Upper lobe of left lung (tissue), 4 donors: ENCODE data around the gene NUMA1.

Experiments used
- CTCF ChIP-seq, 6 experiments: fragments of 450-650 bp in 4 of 6; fragments of 200-600 bp in 2 of 6; sonication (generic) in 2 of 6; IDR thresholded peaks; one replicate each; pipeline ENCODE4 v1.5.1; 2016 to 2019; ENCODE audit warnings: antibody characterized with exemption in 6 of 6
- EP300 ChIP-seq, 4 donors: sonication (generic); formaldehyde crosslinking; IDR thresholded peaks; one replicate each; pipeline ENCODE4 v1.5.1; 2017; ENCODE audit warnings: antibody characterized with exemption in 4 of 4, control low read depth in 2 of 4
- POLR2A ChIP-seq, 4 donors: fragments of 450-650 bp; IDR thresholded peaks; one replicate each; pipeline ENCODE4 v1.5.1; 2016 to 2017; ENCODE audit warnings: antibody characterized with exemption in 4 of 4, mild to moderate bottlenecking in 2 of 4
- POLR2AphosphoS5 ChIP-seq, 2 donors: sonication (generic); formaldehyde crosslinking; IDR thresholded peaks; one replicate each; pipeline ENCODE4 v1.5.1; 2017; ENCODE audit warnings: antibody characterized with exemption in 2 of 2

DNA sequence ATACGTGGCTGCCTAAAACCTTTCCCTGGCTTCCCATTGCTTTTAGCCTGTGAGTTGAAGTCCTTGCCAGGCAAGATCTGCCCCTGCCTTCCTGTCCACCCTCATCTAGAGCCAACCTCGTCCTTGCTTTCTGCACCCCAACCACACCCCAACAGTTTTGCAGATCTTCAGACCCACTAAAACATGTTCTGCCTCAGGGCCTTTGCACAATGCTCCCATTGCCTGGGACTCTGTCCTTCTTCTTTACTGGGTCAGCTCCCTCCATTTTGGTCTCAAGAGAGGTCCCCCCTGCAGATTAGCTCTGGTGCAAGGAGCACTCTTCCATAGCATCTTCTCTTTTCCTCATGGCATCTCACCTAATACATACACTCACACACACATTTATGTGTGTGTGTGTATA is 40.6 kb upstream of the NUMA1 start:
- TF ChIP-seq POLR2A (IDR thresholded peaks at IDR 0.05): no peak
- TF ChIP-seq POLR2AphosphoS5 (IDR thresholded peaks at IDR 0.05): no peak
- TF ChIP-seq EP300 (IDR thresholded peaks at IDR 0.05): no peak
- no peak for TF ChIP-seq CTCF (IDR thresholded peaks at IDR 0.05)
